ENCODE data around the gene UMPS.
"Not testable (repeated sequence)": the region's sequence is repeated elsewhere in the genome, so short reads cannot be mapped to it uniquely, and the experiment has no call there.

The UMPS gene

GRCh38 chr3:124714223-124714853, 15.9 kb upstream of the UMPS start:
- DNase-seq = no peak

DNA sequence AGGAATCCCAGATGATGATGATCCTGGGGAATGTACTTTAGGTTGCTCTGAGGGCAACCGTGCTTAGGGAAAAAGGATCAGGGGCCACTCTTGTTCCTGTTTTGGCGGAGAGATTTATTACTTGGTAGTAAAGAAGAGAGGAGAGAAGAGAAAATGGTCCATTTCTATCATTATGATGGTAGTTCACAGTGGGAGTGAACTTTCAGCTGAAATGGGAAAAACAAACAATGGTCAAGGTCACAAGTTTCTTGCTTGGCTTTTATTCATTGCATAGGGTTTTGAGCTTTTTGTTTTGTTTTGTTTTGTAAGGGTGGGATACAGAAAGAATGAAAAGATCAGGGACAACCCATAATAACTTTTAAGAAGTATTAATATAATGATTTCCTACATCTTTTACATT, 7.7 kb upstream of the UMPS start:
- no peak for DNase-seq

- no peak for DNase-seq
These were observed 667 bp downstream of the UMPS start for GRCh38 chr3:124730941-124731297.

DNA sequence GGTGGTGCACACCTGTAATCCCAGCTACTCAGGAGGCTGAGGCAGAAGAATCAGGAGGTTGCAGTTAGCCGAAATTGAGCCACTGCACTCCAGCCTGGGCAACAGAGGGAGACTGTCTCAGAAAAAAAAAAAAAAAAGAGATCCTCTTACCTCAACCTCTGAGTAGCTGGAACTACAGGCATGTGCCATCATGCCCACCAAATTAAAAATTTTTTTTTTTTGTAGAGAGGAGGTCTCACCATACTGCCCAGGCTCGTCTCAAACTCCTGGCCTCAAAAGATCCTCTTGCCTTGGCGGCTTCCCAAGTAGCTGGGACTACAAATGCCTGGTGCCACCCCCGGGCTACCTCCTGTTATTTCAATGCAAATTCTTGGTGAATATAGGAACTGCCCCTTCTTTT, 1.5 kb downstream of the UMPS start:
- DNase-seq = no peak

- DNase-seq = no peak
These were observed 10.8 kb downstream of the UMPS start for GRCh38 chr3:124741027-124741426.

DNA sequence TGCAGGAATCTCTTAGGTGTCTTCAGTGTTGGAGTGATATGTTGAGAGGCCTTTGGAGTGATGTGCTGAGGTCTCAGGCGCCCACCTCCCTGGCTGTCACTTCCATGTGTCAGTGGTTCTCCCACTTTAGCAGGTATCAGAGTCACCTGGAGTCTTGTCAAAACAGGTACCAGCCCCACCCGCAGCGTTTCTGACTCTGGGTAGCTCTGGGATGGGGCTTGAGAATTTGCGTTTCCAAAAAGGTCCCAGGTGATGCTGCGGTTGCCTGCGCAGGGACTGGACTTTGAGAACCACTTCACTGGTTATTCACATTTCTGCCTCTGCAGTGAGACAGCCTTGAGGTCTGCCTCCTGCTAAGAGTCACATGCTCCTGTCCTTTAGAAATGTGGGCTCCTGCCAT, 15.5 kb downstream of the UMPS start:
- no peak for DNase-seq

DNA sequence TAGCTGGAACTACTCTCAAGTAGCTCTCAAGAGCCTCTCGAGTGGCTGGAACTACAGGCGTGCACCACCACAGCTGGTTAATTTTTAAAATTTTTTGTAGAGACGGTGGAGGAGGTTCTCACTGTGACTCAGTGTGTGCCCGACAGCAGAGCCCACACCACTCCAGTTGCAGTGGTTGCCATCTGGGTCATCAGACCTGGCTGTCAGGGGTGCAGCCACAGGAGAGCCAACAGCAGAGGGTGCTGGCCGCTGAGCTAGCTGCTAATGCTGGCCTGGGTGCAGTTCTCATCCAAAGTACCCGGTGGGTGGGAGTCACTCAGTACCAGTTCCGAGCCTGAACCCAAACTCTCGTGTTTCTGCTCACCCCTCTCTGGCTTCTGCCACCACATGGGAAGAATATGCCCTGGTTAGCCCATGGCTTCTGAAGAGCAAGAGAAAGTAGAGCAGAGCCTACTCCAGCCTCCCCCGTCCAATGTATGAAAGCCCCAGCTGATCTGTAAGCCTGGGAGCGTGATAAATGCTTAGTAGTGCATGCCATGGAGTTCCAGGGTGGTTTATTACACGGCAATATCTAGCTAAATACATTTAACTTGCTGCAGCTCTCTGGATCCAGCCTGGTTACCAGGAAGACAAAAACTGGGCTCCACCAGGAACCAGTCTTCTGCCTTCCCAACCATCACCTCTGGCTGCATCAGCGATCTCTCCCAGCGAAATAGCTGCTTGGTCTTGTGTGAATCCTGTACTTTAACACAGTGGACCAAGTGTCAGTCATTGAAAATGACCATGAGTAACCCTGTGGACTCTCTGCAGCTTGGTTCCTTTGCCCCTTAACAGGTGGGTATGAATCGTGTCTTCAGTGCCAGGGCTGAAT, 17.1 kb downstream of the UMPS start:
- no peak for DNase-seq

GRCh38 chr3:124748560-124749198, 18.4 kb downstream of the UMPS start:
- DNase-seq = no peak

DNA sequence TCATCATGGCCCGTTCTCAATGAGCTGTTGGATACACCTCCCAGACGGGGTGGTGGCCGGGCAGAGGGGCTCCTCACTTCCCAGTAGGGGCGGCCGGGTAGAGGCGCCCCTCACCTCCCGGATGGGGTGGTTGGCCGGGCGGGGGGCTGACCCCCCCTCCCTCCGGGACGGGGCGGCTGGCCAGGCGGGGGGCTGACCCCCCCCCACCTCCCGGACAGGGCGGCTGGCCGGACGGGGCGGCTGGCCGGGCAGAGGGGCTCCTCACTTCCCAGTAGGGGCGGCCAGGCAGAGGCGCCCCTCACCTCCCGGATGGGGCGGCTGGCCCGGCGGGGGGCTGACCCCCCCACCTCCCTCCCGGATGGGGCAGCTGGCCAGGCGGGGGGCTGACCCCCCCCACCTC, 19.6 kb downstream of the UMPS start:
- not testable (repeated sequence) for DNase-seq

DNA sequence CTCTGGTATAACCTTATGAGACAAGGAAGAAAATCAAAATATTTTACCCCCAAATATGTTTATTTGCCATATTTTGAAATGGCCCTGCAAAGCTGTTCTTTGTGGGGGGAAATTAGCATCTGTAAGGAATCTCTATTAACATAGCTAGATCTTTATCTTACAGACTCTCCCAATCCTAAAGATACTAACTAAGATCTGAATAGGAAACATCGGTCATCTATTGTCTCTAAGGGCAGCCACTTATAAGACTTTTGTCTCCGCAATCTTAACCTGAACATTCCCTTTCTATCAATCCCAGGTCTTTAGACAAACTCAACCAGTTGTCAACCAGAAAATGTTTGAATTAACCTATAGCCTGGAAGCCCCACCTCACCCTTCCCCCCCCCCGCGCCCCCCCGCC, 21.2 kb downstream of the UMPS start:
- DNase-seq = no peak

DNA sequence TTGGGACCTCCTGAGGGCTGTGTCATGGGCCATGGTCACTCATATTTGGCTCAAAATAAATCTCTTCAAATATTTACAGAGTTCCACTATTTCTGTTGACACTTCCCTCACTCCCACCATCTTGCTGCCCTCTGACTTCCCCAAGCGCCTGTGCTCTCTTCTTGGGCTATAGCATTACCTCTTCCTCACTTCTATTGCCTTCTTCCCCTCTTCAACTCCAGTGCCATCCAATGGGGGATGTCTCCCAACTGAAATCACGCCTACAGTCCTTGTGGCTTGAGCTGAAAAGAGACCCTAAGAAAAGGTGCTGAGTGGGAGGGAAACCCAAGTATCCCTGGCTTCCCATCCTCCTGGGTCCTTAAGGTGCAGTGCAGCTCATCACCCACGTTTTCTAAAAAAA, 21.8 kb downstream of the UMPS start:
- no peak for DNase-seq

DNA sequence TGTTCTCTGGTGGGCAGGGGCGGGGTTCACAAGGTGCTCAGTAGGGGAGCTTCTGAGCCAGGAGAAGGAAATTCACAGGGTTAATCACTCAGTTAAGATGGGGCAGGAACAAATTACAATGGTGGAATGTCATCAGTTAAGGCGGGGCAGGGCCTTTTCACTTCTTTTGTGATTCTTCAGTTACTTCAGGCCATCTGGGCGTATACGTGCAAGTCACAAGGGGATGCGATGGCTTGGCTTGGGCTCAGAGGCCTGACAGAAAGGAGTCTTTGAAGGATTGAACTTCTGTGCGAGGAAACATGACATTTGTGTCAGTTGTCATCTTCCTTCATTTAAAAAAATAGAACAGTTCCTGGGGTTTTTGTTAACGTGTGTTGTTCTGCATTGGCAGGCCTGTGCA, 27.7 kb downstream of the UMPS start:
- DNase-seq = not testable (repeated sequence)

DNA sequence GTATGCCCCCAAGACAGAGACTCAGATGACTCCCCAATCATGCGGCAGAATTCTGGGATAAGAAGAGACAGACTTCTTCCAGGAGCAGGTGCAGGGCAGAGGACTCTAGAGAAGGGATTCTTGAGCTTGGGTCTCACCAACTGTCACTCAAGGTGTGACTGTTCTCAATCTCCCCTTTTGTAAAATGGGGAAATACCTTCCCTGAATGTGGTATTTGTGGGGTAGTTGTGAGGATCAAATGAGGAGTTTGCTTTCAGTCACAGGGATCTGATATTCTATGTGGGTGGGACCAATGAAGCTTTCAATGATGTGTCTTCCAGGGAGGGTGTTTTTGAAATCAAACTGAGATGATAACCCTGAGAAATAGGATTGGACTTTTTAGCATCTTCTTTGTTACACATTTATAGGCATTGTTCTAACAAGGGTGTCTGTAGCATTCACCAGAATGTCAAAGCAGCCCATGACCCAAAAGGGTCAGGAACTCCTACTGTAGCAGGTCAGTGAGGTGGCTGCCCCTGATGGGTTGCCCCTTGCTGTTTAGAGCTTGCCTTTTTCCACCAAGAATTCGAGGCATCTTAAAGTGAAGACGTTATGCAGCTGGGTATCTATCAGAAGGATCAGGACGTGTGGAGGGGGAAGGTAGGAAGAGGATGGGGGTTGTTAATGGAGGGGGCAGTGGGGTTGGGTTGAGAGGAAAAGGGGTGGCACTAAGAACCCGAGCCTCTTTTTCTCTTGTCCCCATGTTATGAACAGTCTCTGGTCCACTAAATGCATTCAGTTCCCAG, 28.8 kb downstream of the UMPS start:
- no peak for DNase-seq

DNA sequence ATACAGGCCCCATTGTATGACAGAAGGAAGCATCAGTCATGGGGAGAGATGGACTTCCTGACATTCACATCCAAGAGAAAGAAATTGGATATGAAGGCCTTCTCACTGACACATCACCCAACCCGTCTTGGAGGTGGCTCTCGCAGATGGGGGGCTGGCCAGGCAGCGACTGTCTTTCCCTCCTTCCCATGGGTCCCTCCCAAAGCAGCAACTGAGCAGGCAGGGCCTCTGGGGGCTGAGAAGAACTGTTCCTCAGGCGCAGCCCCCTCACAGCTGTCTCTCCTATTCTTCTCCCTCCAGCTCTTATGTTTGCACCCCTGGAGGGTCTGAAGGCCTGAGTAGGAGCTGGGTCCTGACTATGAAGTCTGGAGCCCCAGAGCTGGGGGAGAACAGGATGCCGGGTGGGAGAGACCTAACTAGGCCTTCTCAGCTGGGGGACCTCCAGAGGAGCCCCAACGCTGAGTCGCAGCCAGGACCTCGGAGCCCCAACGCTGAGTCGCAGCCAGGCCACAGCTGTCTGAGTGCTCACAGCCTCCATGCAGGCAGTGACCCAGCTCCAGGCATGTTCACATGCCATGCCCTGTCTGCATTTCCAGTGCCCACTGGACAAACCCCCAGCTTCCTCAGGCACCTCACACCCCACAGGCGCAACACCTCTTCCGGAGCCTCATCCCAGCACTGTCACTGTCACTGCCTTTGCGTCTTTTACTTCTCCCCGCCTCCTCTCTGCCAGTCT, 29.6 kb downstream of the UMPS start:
- DNase-seq = no peak

GRCh38 chr3:124760601-124761000, 30.3 kb downstream of the UMPS start:
- DNase-seq = no peak

GRCh38 chr3:124761250-124761796, 31.1 kb downstream of the UMPS start:
- no peak for DNase-seq

- DNase-seq = no peak
These were observed 31.8 kb downstream of the UMPS start for GRCh38 chr3:124761935-124762660.

DNA sequence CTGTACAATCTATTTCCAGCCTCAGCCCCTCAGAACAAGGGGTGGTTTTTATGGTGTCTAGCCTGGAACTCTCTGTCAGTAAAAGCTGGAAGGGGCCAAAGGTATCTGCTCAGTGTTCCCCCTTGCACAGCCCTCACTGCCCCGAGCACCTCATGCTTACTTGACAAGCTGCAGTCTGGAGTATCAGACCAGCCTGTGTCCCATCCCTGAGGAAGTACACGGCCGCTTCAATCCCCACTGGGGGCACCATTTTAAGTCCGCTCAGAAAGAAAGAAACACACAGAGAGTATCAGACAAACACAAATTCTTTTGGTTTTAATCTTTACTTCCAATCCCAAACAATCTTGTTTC, 32.4 kb downstream of the UMPS start:
- DNase-seq = no peak

DNA sequence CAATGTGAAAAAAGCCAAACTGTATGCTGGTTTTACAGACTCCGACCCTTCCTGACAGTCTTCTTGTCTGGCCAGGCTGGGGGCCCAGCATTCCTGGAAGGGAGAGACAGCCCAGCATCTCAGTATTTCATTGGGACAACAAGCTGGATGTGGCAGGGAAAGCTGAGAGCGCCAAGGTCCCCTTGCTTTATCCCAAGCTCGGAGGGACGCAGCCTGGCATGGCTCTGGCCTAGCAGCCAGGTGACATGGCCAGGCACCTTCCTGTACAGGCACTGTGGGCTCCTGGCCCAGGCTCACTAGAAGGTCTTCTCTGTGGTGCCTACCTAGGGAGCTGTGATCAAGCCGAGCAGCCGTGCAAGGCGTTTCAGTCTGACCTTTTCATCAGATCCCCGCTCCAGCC, 33.0 kb downstream of the UMPS start:
- no peak for DNase-seq

- no peak for DNase-seq
These were observed 33.5 kb downstream of the UMPS start for GRCh38 chr3:124763644-124764358.

DNA sequence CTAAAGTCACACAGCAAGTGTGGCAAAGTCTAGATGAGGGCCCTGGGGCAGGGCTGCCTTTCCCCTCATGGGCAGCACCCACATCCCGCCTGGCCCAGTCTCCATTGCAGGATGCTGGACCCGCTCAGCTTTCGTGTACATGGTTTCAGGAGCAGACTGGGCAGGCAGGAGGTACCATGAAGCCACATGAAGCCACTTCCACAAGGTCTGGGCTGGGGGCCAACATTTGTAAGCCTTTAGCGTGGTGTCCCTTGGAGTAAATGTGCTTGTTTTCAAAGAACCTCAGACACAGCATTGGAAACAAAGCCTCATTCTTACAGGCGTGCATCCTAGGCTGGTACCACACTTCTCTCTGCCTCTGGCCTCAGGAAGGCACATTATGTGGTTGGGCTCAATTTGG, 34.5 kb downstream of the UMPS start:
- DNase-seq = no peak

Measured in GF-D8 (cell line).